SJSA1 (cell line): ENCODE data around the gene CILP2. TPM values are rescaled to one million over a fixed set of nuclear protein-coding genes. Genes with fewer than 3 reads are reported as not detected.

Experiments used
- DNase-seq, 2 experiments: peaks; one replicate each; pipeline ENCODE4 v3.0.0-alpha.2; 2015 to 2020; ENCODE audit warnings: low spot score in 2 of 2, low read depth in 1 of 2
- H3K27ac ChIP-seq: fragments of 250-450 bp; sonication (Bioruptor Pico); 2 replicates; pipeline ENCODE4 v1.5.1; 2020; ENCODE audit warnings: mild to moderate bottlenecking, moderate library complexity
- H3K27me3 ChIP-seq: fragments of 250-450 bp; sonication (Bioruptor Pico); replicated peaks from 2 replicates; pipeline ENCODE4 v1.5.1; 2020; ENCODE audit warnings: mild to moderate bottlenecking, moderate library complexity
- H3K36me3 ChIP-seq: fragments of 250-450 bp; sonication (Bioruptor Pico); 2 replicates; pipeline ENCODE4 v1.5.1; 2020; ENCODE audit warnings: mild to moderate bottlenecking
- H3K4me1 ChIP-seq: fragments of 250-450 bp; sonication (Bioruptor Pico); replicated peaks from 2 replicates; pipeline ENCODE4 v1.6.1; 2021; ENCODE audit warnings: mild to moderate bottlenecking
- H3K4me3 ChIP-seq: fragments of 250-450 bp; sonication (Bioruptor Pico); 2 replicates; pipeline ENCODE4 v1.5.1; 2020; ENCODE audit warnings: mild to moderate bottlenecking
- H3K9me3 ChIP-seq: fragments of 250-450 bp; sonication (Bioruptor Pico); replicated peaks from 2 replicates; pipeline ENCODE4 v1.5.1; 2020; ENCODE audit warnings: mild to moderate bottlenecking
- total RNA-seq: library from RNA; depleted of rRNA; stranded (reverse); fragments of >200 nt; shearing (Covaris generic); gene quantifications from 2 replicates; pipeline ENCODE4 v1.2.3, GENCODE V29; 2014

The CILP2 gene
- total RNA-seq, 1 experiment from 2014 or later = 0.03 TPM

DNA sequence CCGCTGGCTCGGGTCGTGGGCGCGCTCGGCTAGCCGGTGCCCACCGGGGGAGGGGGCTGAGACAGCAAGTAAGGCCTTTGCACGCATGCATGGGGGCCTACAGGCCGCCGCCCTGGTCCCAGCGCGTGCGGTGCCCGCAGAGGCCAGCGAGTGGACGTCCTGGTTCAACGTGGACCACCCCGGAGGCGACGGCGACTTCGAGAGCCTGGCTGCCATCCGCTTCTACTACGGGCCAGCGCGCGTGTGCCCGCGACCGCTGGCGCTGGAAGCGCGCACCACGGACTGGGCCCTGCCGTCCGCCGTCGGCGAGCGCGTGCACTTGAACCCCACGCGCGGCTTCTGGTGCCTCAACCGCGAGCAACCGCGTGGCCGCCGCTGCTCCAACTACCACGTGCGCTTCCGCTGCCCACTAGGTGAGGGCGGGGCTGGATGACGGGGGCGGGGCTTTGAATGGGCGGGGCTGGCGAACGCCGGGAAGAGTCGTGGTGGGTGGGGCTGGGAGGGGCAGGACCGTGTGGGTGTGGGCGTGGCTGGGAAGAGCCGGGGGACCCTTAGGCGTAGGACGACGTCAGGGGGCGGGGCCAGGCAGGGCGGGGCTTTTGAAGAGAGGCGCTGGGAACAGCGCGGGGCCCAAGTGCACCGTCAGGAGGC lies 2.1 kb downstream of the CILP2 start:
- Histone ChIP-seq H3K36me3 (no peaks in the 10 kb centered on the region), H3K4me3 (no peak overlapping the region), H3K9me3 (no peaks in the 10 kb centered on the region; the same call in 1 of the 2 replicates), H3K27ac (no peak overlapping the region), H3K4me1 (peaks cover 3% of the 10 kb centered on the region; the same call in 1 of the 2 replicates), H3K27me3 (no peaks in the 10 kb centered on the region; the same call in 1 of the 2 replicates)
- no peak for DNase-seq

DNA sequence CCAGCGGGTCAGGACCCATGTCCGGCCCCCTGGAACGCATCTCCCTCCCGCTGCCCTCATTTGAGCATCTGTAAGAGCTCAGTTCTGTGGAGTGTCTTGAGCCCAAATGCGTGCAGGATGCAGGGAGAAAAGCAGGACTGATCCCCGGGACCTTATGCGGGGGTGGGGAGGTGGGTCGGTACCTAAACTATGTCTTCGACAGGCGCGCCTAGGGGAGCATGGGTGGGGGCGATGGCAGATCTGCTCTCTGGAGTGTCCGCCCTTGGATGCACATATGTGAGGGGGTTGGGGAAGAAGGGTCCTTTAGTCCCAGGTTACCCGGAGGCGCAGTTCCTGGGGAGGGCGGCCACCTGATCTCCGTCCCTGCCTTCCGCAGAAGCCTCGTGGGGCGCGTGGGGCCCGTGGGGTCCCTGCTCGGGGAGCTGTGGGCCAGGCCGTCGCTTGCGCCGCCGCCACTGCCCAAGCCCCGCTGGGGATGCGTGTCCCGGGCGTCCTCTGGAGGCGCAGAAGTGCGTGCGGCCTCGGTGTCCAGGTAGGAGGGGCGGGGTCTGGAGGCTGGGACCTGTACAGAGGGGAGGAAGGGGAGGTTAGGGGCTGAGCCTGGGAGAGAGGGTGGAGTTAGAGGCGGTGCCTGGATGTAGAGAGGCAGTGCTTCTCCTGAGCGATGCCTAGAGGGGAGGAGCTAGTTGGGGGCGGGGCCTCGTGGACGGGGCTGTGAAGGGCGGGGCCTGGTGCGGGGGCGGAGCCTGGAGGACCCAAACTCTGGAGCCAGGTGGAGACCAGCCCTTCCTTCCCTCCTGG lies 2.9 kb downstream of the CILP2 start:
- no peak for DNase-seq
- Histone ChIP-seq H3K4me3 (no peak overlapping the region), H3K27me3 (no peaks in the 10 kb centered on the region; the same call in 1 of the 2 replicates), H3K27ac (no peak overlapping the region), H3K9me3 (no peaks in the 10 kb centered on the region; the same call in 1 of the 2 replicates), H3K36me3 (no peaks in the 10 kb centered on the region), H3K4me1 (peaks cover 3% of the 10 kb centered on the region; the same call in 1 of the 2 replicates)

DNA sequence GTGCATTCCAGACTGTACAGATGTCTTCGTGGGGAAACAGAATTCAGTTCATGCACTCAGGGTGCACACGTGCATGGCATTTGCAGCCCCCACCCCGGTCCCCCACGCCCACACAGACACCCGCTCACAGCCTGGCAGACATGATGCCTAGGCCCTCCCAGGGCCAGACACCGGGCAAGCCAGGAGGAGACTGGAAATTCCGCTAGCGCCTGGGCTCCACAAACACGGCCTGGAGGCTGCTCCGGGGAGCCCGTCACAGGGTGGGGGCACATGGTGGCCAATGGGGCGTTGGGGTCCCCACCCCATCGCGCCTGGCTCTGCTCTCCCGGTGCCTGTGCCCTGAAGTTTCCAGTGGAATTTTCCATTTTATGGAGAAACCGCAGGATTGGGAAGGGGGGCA lies 3.6 kb downstream of the CILP2 start:
- no peak for DNase-seq
- Histone ChIP-seq H3K27ac (no peak overlapping the region), H3K9me3 (no peaks in the 10 kb centered on the region; the same call in 1 of the 2 replicates), H3K4me3 (no peak overlapping the region), H3K36me3 (no peaks in the 10 kb centered on the region), H3K4me1 (peaks cover 3% of the 10 kb centered on the region; the same call in 1 of the 2 replicates), H3K27me3 (no peaks in the 10 kb centered on the region; the same call in 1 of the 2 replicates)

DNA sequence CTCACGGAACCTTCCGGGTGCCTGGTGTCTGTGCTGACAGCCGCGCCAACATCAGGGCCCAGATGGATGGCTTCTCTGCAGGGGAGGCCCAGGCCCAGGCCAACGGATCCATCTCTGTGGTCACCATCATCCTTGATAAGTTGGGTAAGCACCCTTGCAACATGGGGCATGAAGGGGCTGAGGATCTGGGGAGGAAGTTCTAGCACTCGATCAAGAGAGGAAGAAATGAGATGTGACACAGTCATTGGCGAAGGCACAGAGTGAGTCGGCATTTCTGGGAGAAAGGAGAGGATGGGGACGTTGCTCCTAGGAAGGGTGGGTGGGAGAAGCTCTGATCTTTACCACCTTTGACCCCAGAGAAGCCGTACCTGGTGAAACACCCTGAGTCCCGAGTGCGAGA lies 4.4 kb downstream of the CILP2 start:
- H3K9me3 ChIP-seq = no peaks in the 10 kb centered on the region; the same call in 1 of the 2 replicates
- H3K36me3 ChIP-seq = no peaks in the 10 kb centered on the region
- H3K27me3 ChIP-seq = no peaks in the 10 kb centered on the region; the same call in 1 of the 2 replicates
- no peak for DNase-seq
- H3K4me1 ChIP-seq = peaks cover 3% of the 10 kb centered on the region; the same call in 1 of the 2 replicates
- no peak overlapping the region for H3K27ac ChIP-seq
- H3K4me3 ChIP-seq = no peak overlapping the region

DNA sequence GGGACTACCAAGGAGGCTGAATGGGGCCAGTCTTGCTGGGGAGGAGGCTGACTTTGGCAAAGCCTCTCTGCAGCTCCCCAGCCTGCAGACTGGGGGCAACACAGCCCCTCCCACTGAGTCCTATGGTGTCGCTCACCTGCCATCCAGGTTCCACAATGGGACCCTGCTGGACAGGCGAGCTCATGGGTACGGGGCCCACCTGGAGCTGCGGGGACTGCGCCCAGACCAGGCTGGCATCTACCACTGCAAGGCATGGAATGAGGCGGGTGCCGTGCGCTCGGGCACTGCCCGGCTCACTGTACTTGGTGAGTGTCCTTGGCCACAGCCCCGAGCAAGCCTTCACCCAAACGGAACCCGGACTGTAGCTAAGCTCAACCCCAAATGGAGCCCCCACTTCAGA lies 5.0 kb downstream of the CILP2 start:
- DNase-seq = no peak
- Histone ChIP-seq H3K9me3 (no peaks in the 10 kb centered on the region; the same call in 1 of the 2 replicates), H3K27ac (no peak overlapping the region), H3K36me3 (no peaks in the 10 kb centered on the region), H3K4me1 (peaks cover 2% of the 10 kb centered on the region; the same call in 1 of the 2 replicates), H3K4me3 (no peak overlapping the region), H3K27me3 (no peaks in the 10 kb centered on the region; the same call in 1 of the 2 replicates)

DNA sequence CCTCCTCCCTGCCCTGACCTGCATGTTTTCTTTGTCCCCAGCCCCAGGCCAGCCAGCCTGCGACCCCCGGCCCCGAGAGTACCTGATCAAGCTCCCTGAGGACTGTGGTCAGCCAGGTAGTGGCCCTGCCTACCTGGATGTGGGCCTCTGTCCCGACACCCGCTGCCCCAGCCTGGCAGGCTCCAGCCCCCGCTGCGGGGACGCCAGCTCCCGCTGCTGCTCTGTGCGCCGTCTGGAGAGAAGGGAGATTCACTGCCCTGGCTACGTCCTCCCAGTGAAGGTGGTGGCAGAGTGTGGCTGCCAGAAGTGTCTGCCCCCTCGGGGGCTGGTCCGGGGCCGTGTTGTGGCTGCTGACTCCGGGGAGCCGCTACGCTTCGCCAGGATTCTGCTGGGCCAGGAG lies 5.6 kb downstream of the CILP2 start:
- no peak for DNase-seq
- Histone ChIP-seq H3K27ac (no peak overlapping the region), H3K27me3 (no peaks in the 10 kb centered on the region), H3K36me3 (no peaks in the 10 kb centered on the region), H3K9me3 (no peaks in the 10 kb centered on the region; the same call in 1 of the 2 replicates), H3K4me3 (no peak overlapping the region), H3K4me1 (no peaks in the 10 kb centered on the region; the same call in 1 of the 2 replicates)

DNA sequence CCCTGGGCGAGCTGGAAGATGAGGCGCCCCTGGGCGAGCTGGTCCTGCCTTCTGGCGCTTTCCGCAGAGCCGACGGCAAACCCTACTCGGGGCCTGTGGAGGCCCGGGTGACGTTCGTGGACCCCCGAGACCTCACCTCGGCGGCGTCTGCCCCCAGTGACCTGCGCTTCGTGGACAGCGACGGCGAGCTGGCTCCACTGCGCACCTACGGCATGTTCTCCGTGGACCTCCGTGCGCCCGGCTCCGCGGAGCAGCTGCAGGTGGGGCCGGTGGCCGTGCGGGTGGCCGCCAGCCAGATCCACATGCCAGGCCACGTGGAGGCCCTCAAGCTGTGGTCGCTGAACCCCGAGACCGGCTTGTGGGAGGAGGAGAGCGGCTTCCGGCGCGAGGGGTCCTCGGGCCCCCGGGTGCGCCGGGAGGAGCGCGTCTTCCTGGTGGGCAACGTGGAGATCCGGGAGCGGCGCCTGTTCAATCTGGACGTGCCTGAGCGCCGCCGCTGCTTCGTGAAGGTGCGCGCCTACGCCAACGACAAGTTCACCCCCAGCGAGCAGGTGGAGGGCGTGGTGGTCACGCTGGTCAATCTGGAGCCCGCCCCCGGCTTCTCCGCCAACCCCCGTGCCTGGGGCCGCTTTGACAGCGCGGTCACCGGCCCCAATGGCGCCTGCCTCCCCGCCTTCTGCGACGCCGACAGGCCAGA lies 6.3 kb downstream of the CILP2 start:
- DNase-seq = no peak
- H3K4me1 ChIP-seq = no peaks in the 10 kb centered on the region; the same call in 1 of the 2 replicates
- no peaks in the 10 kb centered on the region; the same call in 1 of the 2 replicates for H3K9me3 ChIP-seq
- H3K36me3 ChIP-seq = no peaks in the 10 kb centered on the region
- H3K27ac ChIP-seq = no peak overlapping the region
- H3K27me3 ChIP-seq = no peaks in the 10 kb centered on the region; the same call in 1 of the 2 replicates
- no peak overlapping the region for H3K4me3 ChIP-seq

DNA sequence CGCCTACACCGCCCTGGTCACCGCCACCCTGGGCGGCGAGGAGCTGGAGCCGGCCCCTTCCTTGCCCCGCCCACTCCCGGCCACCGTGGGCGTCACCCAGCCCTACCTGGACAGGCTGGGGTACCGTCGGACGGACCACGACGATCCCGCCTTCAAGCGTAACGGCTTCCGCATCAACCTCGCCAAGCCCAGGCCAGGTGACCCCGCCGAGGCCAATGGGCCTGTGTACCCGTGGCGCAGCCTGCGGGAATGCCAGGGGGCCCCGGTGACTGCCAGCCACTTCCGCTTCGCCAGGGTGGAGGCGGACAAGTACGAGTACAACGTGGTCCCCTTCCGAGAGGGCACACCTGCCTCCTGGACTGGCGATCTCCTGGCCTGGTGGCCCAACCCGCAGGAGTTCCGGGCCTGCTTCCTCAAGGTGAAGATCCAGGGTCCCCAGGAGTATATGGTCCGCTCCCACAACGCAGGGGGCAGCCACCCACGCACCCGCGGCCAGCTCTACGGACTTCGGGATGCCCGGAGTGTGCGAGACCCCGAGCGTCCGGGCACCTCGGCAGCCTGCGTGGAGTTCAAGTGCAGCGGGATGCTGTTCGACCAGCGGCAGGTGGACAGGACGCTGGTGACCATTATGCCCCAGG lies 7.0 kb downstream of the CILP2 start:
- H3K4me1 ChIP-seq = no peaks in the 10 kb centered on the region; the same call in 1 of the 2 replicates
- no peak overlapping the region for H3K4me3 ChIP-seq
- H3K36me3 ChIP-seq = no peaks in the 10 kb centered on the region
- H3K9me3 ChIP-seq = no peaks in the 10 kb centered on the region; the same call in 1 of the 2 replicates
- H3K27ac ChIP-seq = no peak overlapping the region
- H3K27me3 ChIP-seq = no peaks in the 10 kb centered on the region; the same call in 1 of the 2 replicates
- DNase-seq = no peak

DNA sequence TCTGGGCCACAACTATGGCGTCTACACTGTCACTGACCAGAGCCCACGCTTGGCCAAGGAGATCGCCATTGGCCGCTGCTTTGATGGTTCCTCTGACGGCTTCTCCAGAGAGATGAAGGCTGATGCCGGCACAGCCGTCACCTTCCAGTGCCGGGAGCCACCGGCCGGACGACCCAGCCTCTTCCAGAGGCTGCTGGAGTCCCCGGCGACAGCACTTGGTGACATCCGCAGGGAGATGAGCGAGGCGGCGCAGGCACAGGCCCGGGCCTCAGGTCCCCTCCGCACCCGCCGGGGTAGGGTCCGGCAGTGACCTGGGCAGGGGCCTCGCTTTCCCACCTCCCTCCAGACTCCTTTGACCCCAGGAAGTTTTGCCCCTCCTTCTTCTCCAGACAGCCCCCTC lies 7.6 kb downstream of the CILP2 start:
- Histone ChIP-seq H3K36me3 (no peaks in the 10 kb centered on the region), H3K4me3 (no peak overlapping the region), H3K4me1 (no peaks in the 10 kb centered on the region; the same call in 1 of the 2 replicates), H3K27ac (no peak overlapping the region), H3K27me3 (no peaks in the 10 kb centered on the region; the same call in 1 of the 2 replicates), H3K9me3 (no peaks in the 10 kb centered on the region; the same call in 1 of the 2 replicates)
- no peak for DNase-seq

DNA sequence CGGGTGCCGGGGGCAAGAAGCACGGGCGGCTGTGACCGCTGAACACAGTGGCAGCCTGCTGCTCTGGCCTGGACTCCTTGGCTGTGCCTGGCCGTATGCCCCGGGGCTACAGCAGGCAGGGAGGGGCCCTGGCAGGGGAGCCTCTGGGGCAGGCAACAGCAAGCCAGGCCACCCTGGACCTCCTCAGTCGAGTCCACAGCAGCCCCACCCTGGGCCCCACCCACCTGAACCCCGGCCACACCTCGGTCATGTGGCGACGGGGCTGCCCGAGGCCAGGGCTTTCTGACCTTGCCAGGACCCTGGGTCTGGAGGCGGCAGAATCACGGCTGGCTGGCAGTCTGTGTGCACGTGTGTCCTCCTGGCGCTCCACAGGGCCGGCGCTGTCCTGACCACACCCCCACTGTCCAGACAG lies 8.7 kb downstream of the CILP2 start:
- H3K4me1 ChIP-seq = no peaks in the 10 kb centered on the region
- no peak overlapping the region for H3K4me3 ChIP-seq
- no peak for DNase-seq
- no peaks in the 10 kb centered on the region for H3K36me3 ChIP-seq
- H3K27ac ChIP-seq = no peak overlapping the region
- no peaks in the 10 kb centered on the region; the same call in 1 of the 2 replicates for H3K9me3 ChIP-seq
- no peaks in the 10 kb centered on the region; the same call in 1 of the 2 replicates for H3K27me3 ChIP-seq

DNA sequence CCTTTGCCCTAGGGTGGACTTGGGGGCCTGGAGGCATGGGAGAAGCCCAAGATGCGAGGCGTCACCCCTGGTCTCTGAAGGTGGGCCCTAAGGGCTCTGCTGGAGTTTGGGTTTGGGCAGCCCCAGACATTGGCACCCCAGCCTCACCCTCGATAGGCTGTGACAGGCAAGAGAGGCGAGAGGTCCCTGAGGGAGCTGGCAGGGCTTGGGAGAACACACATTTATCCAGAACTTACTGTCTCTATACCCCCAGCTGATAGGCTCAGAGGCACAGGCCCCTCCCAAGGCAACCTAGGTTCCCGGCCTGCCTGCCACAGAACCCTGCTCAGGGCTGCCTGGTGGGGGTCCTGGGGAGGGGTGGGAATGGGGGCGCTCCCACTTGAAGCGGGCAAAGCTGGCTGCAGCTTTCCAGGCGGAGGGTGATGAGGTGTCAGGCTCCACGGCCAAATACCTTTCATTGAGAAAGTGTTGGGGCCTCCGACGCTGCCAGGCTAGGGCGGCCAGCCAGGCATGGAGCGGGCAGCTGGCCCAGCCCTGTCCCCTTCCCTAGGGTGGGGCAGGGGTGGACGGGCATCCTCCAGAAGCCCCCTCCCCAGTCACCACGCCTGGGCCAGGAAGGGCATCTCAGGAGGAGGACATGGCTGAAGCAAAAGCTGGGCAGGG lies 9.7 kb downstream of the CILP2 start:
- H3K27me3 ChIP-seq = no peaks in the 10 kb centered on the region; the same call in 1 of the 2 replicates
- H3K27ac ChIP-seq = no peak overlapping the region
- DNase-seq = no peak
- no peaks in the 10 kb centered on the region for H3K4me1 ChIP-seq
- H3K4me3 ChIP-seq = no peak overlapping the region
- H3K36me3 ChIP-seq = no peaks in the 10 kb centered on the region
- H3K9me3 ChIP-seq = no peaks in the 10 kb centered on the region; the same call in 1 of the 2 replicates

DNA sequence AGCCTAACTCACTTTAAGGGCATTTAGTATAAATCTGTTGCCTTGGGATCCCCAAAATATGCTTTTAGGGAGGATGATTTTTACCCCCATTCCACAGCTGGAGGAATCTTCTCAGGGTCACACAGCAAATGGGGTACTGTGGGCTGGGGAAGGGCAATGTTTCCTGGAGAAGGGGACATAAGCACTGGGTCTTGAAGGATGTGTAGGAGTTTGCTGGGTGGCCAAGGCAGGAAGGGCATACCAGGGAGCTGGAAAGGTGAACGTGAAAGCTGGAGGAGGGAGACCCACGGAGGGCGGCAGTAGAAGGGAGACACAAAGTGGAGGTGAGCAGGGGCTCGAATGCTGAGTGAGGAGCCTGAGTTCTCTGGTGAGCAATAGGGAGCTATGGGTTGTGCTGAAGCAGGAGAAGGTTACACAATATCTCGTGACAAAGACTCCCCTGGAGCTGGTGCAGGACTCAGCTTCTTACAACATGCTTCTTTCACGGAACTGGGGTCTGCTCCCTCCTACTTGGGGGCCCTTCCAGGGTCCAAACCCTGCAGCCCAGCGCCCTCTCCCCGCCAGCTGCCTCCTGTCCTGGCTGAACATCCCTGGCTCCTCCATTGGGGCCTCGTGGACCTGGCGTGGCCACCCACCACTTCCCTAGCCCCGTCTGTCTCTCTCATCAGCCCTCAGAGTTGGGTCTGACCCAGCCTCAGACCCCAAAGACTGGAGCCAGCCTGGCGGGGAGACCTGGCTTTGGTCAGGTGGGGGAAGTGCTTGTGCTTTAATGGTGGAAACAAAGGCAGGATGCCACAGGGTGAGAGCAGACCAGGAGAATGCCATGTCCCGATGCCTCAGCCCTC lies 11.1 kb downstream of the CILP2 start:
- Histone ChIP-seq H3K4me3 (no peak overlapping the region), H3K27ac (no peak overlapping the region), H3K27me3 (no peaks in the 10 kb centered on the region; the same call in 1 of the 2 replicates), H3K4me1 (no peaks in the 10 kb centered on the region), H3K9me3 (no peaks in the 10 kb centered on the region; the same call in 1 of the 2 replicates), H3K36me3 (no peaks in the 10 kb centered on the region)
- no peak for DNase-seq
